Measurements from ENCODE around the gene CLUH.

The CLUH gene

DNA sequence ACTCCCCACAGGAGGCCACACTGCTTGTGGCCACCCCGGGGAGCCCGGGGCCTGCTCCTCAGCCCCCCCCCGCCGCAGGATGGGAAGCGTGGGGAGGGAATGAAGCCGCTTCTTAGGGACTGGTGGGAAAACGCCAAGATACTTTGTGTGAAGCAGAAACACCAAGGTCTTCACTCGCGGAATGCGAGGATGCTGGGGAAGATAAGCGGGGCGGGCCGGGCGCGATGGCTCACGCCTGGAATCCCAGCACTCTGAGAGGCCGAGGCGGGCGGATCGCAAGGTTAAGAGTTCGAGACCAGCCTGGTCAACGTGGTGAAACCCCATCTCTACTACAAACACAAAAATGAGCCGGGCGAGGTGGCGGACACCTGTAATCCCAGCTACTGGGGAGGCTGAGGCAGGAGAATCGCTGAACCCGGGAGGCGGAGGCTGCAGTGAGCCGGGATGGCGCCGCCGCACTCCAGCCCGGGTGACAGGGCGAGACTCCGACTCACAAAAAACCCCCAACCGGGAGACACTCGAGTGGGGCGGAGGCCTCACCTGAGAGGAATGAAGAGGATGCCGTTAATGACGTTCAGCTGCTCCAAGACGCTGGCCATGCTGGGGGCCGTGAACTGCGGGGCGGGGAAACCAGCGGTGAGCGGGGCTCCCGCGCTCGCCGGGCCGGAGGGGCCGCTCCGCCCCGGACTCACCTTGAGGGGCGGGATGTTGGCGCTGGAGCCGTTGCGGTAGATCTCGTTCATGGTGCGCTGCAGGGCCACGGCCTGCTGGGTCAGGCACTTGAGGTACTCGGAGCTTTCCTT lies 20.3 kb downstream of the CLUH start:
- Histone ChIP-seq H3K9ac (ENCODE audit: low read length) (no peak overlapping the region), H3K36me3 (replicated peaks; ENCODE audit: insufficient read depth, low read length) (no peaks in the 10 kb centered on the region), H3K4me2 (ENCODE audit: low read depth, low read length) (no peak overlapping the region), H3K4me1 (ENCODE audit: low read length) (no peaks in the 10 kb centered on the region), H3K9me3 (replicated peaks; ENCODE audit: insufficient read depth, low read length) (no peaks in the 10 kb centered on the region), H3K79me2 (ENCODE audit: low read length) (no peaks in the 10 kb centered on the region), H3K27me3 (replicated peaks; ENCODE audit: insufficient read depth, low read length) (no peaks in the 10 kb centered on the region), H3K27ac (ENCODE audit: low read length) (no peak overlapping the region), H3K9me2 (replicated peaks; ENCODE audit: insufficient read depth, low read length) (no peaks in the 10 kb centered on the region), H2AFZ (ENCODE audit: low read length) (no peak overlapping the region), H3K4me3 (ENCODE audit: low read length) (no peak overlapping the region), H4K20me1 (ENCODE audit: insufficient read depth, low read length) (no peaks in the 10 kb centered on the region), H3F3A (ENCODE audit: insufficient read depth, low read length) (peaks cover 17% of the 10 kb centered on the region)
- no peak for DNase-seq
- TF ChIP-seq, protein P1, sequence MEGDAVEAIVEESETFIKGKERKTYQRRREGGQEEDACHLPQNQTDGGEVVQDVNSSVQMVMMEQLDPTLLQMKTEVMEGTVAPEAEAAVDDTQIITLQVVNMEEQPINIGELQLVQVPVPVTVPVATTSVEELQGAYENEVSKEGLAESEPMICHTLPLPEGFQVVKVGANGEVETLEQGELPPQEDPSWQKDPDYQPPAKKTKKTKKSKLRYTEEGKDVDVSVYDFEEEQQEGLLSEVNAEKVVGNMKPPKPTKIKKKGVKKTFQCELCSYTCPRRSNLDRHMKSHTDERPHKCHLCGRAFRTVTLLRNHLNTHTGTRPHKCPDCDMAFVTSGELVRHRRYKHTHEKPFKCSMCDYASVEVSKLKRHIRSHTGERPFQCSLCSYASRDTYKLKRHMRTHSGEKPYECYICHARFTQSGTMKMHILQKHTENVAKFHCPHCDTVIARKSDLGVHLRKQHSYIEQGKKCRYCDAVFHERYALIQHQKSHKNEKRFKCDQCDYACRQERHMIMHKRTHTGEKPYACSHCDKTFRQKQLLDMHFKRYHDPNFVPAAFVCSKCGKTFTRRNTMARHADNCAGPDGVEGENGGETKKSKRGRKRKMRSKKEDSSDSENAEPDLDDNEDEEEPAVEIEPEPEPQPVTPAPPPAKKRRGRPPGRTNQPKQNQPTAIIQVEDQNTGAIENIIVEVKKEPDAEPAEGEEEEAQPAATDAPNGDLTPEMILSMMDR (IDR thresholded peaks at IDR 0.05; ENCODE audit: low read length): no peak
- no peak for TF ChIP-seq EZH2phosphoT487 (IDR thresholded peaks at IDR 0.05; ENCODE audit: low read length)
- TF ChIP-seq EZH2 (optimal IDR thresholded peaks at IDR 0.05; ENCODE audit: low read depth, low read length): no peak

DNA sequence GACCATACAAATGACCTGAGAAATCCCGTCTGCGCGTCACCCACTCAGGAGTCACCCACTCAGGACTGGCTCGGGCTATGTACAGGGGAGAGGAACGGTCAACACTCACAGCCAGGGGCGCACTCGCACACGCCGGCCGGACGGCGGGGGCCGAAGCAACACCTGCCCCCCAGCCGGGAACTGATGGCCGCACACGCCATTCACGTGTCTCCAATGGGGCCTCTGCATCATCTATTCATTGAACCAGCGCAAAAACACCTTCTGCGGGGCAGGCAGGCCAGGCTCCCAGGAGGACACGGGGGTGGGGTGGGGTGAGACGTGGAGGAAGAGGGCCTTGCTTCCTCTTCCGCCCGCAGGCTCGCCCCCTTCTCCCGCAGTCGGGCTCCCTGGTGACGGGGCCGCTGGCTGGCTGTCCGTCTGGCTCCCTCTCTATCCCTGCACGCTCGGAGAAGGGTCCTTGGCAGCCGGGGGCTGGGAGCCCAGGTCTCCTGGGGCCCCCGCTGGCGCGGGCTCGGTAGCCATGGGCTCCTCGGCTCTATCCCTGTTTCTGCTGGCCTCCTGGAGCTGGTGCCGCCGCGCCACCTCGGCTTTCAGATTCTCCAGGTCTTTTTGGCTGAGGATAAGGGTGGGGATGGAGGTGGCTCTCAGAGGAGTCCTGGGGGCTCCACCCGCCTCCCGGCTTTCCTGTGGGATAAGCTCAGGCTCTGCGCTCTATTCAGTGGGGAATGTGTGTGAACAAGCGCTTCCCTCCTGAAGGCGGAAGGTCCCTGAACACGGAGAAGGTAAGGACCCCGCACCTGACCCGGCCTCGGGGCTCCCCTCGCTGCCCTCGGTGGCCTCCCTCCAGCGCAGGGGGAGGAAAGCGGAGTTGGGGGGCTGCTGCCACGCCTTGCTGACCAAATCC lies 21.1 kb downstream of the CLUH start:
- H3K9ac ChIP-seq (ENCODE audit: low read length): no peak overlapping the region
- no peaks in the 10 kb centered on the region for H3K4me1 ChIP-seq (ENCODE audit: low read length)
- H3K36me3 ChIP-seq (replicated peaks; ENCODE audit: insufficient read depth, low read length): no peaks in the 10 kb centered on the region
- H2AFZ ChIP-seq (ENCODE audit: low read length): no peak overlapping the region
- H3K9me2 ChIP-seq (replicated peaks; ENCODE audit: insufficient read depth, low read length): no peaks in the 10 kb centered on the region
- no peak overlapping the region for H3K27ac ChIP-seq (ENCODE audit: low read length)
- DNase-seq: no peak
- no peak overlapping the region for H3K4me2 ChIP-seq (ENCODE audit: low read depth, low read length)
- H3K9me3 ChIP-seq (replicated peaks; ENCODE audit: insufficient read depth, low read length): no peaks in the 10 kb centered on the region
- H3K4me3 ChIP-seq (ENCODE audit: low read length): no peak overlapping the region
- H3F3A ChIP-seq (ENCODE audit: insufficient read depth, low read length): peaks cover 20% of the 10 kb centered on the region
- no peak for TF ChIP-seq EZH2phosphoT487 (IDR thresholded peaks at IDR 0.05; ENCODE audit: low read length)
- TF ChIP-seq EZH2 (optimal IDR thresholded peaks at IDR 0.05; ENCODE audit: low read depth, low read length): no peak
- TF ChIP-seq, protein P1 (IDR thresholded peaks at IDR 0.05; ENCODE audit: low read length): no peak
- no peaks in the 10 kb centered on the region for H4K20me1 ChIP-seq (ENCODE audit: insufficient read depth, low read length)
- no peaks in the 10 kb centered on the region for H3K27me3 ChIP-seq (replicated peaks; ENCODE audit: insufficient read depth, low read length)
- H3K79me2 ChIP-seq (ENCODE audit: low read length): no peaks in the 10 kb centered on the region

DNA sequence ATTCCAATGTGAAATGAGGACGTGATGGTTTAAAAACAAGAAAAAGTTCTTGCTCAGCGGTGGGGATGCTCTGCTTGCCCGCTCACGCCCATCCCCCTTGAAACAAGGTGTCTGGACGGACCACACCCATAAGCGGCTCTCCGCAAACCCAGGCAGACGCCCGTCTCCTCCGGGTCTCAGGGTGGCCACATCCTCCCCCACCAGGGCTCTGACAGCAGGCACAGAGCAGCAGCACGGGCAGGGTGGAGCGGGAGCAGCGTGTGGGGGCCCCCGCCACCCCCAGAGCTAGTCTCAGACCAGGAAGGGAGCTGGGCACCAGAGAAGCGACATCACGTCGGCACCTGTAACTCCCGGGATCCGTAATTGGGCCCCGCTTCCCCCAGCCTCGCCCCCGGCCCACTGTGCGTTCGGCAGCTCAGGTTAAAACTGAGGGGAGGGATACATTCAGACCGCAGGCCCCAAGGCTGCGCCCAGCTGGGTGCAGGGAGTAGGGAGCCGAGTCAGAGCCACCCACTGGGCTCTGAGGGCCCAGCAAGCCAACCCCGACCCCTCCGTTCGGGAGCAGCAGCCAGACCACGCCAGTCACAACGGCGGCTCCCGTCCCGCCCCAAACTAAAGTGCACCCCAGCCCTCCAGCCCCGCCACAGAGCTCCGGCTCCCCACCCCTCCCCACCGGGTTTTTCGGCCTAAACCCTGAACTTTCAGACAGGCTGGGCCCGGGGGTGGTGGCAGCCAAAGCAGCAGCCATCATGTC lies 22.0 kb downstream of the CLUH start:
- no peaks in the 10 kb centered on the region for H3K9me3 ChIP-seq (replicated peaks; ENCODE audit: insufficient read depth, low read length)
- H3K27me3 ChIP-seq (replicated peaks; ENCODE audit: insufficient read depth, low read length): no peaks in the 10 kb centered on the region
- no peak overlapping the region for H2AFZ ChIP-seq (ENCODE audit: low read length)
- no peak for DNase-seq
- no peaks in the 10 kb centered on the region for H3K4me1 ChIP-seq (ENCODE audit: low read length)
- H3K4me2 ChIP-seq (ENCODE audit: low read depth, low read length): no peak overlapping the region
- H4K20me1 ChIP-seq (ENCODE audit: insufficient read depth, low read length): no peaks in the 10 kb centered on the region
- no peaks in the 10 kb centered on the region for H3K9me2 ChIP-seq (replicated peaks; ENCODE audit: insufficient read depth, low read length)
- H3K36me3 ChIP-seq (replicated peaks; ENCODE audit: insufficient read depth, low read length): no peaks in the 10 kb centered on the region
- H3F3A ChIP-seq (ENCODE audit: insufficient read depth, low read length): peaks cover 25% of the 10 kb centered on the region
- no peak overlapping the region for H3K4me3 ChIP-seq (ENCODE audit: low read length)
- no peak overlapping the region for H3K27ac ChIP-seq (ENCODE audit: low read length)
- no peak overlapping the region for H3K9ac ChIP-seq (ENCODE audit: low read length)
- TF ChIP-seq, protein P1 (IDR thresholded peaks at IDR 0.05; ENCODE audit: low read length): no peak
- H3K79me2 ChIP-seq (ENCODE audit: low read length): no peaks in the 10 kb centered on the region

Measured in MM.1S (cell line).